HG03442 (cell line): ENCODE data around the gene F10.
"Not testable (repeated sequence)": the region's sequence is repeated elsewhere in the genome, so short reads cannot be mapped to it uniquely, and the experiment has no call there.

Experiments
- ATAC-seq: cut with Tn5 transposase; IDR thresholded peaks from one replicate; pipeline ENCODE4 v1.9.1; 2021; ENCODE audit warnings: mild to moderate bottlenecking, moderate library complexity; ENCODE audit not compliant: unreplicated experiment

The F10 gene

GRCh38 chr13:113098162-113098732, 24.4 kb upstream of the F10 start:
- no peak for ATAC-seq

GRCh38 chr13:113099142-113099541, 23.5 kb upstream of the F10 start:
- no peak for ATAC-seq

- not testable (repeated sequence) for ATAC-seq
Observed at GRCh38 chr13:113102302-113102701, 20.3 kb upstream of the F10 start.

GRCh38 chr13:113102727-113103126, 19.9 kb upstream of the F10 start:
- ATAC-seq = no peak

GRCh38 chr13:113103646-113104045, 19.0 kb upstream of the F10 start:
- no peak for ATAC-seq

- ATAC-seq = no peak
Observed at GRCh38 chr13:113105032-113105920, 17.3 kb upstream of the F10 start, which contains the start of gene F7. TSS of gene F7 (plus strand) at chr13:113105791. CDS start at chr13:113105842, 51 bp downstream.

- ATAC-seq = no peak
Observed at GRCh38 chr13:113105921-113106452, 16.6 kb upstream of the F10 start.

GRCh38 chr13:113106711-113107351, 15.8 kb upstream of the F10 start:
- ATAC-seq = no peak

- ATAC-seq = not testable (repeated sequence)
Observed at GRCh38 chr13:113108521-113108920, 14.1 kb upstream of the F10 start.

- ATAC-seq = no peak
Observed at GRCh38 chr13:113109151-113110047, 13.2 kb upstream of the F10 start.

- ATAC-seq = no peak
Observed at GRCh38 chr13:113110048-113110851, 12.3 kb upstream of the F10 start.

- no peak for ATAC-seq
Observed at GRCh38 chr13:113110852-113111315, 11.7 kb upstream of the F10 start.

GRCh38 chr13:113111821-113112220, 10.8 kb upstream of the F10 start:
- not testable (repeated sequence) for ATAC-seq

GRCh38 chr13:113112475-113112874, 10.1 kb upstream of the F10 start:
- ATAC-seq = not testable (repeated sequence)

GRCh38 chr13:113112893-113113845, 9.4 kb upstream of the F10 start:
- no peak for ATAC-seq

GRCh38 chr13:113113846-113114271, 8.7 kb upstream of the F10 start:
- no peak for ATAC-seq

- ATAC-seq = no peak
Observed at GRCh38 chr13:113114511-113115362, 7.9 kb upstream of the F10 start.
